T-helper 22 cell (primary cell): ENCODE results near the gene MXRA7.
"Not testable (repeated sequence)": the region's sequence is repeated elsewhere in the genome, so short reads cannot be mapped to it uniquely, and the experiment has no call there.

Experiments used
- DNase-seq: peaks from one replicate; pipeline ENCODE4 v3.0.0-alpha.2; 2020; ENCODE audit warnings: low read depth

Gene MXRA7

DNA sequence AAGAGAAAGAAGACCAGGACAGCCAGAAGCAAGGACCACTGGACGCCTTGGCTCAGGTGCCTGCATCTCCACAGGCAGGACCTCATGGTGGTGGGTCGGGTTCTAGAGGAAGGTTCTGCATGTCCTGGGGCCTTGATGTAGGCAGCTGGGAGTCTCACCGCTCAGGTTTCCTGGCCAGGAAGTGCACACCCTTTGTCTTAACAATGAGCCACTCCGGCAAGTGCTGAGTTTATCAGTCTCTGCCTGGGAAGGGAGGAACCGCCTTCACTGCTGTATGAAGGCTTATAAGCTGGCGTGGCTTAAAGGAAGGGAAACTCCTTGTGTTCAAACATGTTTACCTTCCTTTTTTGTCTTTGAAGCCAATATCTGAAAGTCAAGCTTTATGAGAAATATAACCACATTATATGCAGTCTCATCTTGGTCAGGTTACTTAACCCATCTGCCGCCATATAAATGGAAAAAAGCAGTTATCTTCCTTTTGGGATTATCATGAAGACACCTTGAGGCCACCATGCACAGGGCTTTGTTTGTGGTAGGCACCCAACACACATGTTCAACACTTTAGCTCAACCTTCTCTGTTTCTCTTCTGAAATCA lies 67.1 kb downstream of the MXRA7 start, which contains the start of gene ST6GALNAC1:
Gene ST6GALNAC1 (minus strand): TSS at position 205 of the 596 bp plus-strand sequence. CDS start 119 bp downstream, at position 86.
- peak; percentile 13 for DNase-seq

DNA sequence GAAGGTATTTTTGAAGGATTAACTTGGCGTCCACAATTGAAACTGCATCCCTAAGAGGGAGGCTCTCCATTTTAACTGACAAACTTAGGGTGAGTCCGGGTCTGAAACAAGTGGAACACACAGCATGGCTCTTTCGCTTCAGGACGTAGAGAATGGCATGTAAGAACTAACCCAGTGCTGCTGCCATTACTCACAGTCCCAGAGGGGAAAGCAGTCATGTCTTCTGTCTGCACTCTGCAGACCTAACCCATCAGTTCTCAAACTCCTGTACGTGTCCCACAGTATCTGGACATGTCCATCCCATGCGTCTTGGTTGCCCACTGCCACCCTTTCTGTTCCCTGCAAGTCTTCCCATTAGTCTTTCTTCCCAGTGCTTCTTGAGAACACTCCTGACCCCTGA lies 67.8 kb downstream of the MXRA7 start:
- no peak for DNase-seq

DNA sequence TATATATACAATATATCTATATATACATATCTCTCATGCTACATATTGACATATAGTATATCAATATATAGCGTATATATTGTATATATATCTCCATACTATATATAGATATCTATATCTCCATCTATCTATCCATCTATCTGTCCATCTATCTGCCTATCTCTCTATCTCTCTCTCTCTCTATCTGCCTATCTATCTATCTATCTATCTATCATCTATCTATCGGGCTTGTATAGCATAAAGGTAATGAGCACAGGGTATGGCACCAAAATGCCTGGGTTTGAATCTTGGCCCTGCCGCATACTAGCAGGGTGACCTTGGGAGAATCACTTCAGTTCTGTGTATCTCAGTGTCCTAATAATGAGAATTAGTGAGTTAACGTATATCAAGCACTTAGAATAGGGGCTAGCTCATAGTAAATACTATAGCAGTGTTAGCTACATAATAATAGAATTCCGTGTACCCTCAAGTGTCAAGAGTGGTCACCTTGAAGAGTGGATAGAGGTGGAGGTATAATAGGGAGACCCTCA lies 68.7 kb downstream of the MXRA7 start:
- DNase-seq, result no peak

DNA sequence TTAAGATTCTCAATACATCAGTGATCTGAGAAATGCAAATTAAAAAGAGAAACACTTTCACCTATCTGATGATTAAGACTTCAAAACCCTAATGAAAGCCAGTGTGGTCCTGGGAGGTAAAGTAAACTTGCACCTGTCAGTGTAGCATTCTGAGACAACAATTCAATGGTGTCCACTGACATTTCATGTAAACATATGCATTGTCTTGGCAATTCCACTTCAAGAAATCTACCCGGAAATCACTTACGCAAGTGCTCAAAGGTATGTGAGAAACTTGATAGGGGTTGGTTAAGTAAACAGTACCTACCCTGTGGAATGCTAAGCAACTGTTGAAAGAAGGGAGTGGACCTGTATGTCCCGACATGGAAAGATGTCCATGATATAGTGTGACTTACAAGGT lies 69.3 kb downstream of the MXRA7 start:
- DNase-seq, result no peak

DNA sequence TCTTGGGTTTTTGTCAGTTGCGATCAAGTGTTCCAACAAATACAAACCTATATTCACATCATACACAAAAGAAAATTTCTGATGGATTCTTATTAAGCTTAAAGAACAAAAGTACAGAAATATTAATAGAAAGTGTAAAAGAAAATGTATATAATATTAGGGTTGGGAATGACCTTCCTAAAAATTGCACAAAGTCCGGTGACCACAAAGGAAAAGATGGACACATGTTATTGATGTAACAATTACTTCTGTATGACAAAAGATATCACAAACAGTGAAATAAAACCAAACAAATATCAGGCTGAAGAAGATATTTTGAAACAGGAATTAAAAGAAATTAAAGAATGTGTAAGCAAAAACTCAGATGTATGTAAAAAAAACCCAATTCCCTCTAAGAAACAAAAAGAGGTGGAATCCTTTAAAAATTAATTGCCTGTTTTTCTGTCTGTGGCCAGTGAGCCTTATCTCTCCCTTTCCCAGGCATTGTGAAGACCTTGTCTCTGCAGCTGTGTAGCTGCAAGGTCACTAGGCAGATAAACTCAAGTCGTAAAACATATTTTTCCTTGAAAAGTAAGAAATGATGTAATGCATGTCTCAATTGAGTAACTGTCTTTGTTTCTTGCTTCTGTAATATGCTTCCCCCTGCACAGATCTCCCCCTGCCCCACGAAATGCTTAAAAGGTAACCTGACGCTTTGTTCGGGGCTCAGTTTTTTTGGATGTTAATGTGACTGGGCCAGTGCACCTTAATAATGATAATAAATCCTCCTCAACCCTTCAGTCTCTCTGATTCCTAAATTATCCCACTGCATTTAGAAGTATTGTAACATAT lies 70.0 kb downstream of the MXRA7 start:
- no peak for DNase-seq

DNA sequence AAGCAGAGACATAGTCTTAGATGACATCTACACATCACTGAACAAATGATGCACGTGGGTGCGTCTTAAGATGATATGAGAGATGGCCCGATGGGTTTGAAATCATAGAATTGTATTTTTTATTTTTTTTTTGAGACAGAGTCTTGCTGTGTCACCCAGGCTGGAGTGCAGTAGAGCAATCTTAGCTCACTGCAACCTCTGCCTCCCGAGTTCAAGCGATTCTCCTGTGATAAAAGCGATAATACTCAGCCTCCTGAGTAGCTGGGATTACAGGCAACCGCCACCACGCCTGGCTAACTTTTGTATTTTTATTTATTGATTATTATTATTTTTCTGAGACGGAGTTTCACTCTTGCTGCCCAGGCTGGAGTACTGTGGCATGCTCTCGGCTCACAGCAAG lies 72.5 kb downstream of the MXRA7 start:
- no peak for DNase-seq

DNA sequence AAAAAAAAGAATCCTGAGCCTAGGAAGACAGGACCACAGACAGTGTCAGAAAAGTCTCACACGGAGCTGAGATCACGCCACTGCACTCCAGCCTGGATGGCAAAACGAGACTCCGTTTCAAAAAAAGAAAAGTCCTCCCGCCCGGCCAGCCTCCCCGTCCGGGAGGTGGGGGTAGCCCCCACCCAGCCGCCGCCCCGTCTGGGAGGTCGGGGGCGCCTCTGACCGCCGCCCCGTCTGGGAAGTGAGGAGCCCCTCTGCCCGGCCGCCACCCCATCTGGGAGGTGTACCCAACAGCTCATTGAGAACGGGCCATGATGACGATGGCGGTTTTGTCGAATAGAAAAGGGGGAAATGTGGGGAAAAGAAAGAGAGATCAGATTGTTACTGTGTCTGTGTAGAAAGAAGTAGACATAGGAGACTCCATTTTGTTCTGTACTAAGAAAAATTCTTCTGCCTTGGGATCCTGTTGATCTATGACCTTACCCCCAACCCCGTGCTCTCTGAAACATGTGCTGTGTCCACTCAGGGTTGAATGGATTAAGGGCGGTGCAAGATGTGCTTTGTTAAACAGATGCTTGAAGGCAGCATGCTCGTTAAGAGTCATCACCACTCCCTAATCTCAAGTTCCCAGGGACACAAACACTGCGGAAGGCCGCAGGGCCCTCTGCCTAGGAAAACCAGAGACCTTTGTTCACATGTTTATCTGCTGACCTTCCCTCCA lies 74.1 kb downstream of the MXRA7 start:
- DNase-seq, result not testable (repeated sequence)

DNA sequence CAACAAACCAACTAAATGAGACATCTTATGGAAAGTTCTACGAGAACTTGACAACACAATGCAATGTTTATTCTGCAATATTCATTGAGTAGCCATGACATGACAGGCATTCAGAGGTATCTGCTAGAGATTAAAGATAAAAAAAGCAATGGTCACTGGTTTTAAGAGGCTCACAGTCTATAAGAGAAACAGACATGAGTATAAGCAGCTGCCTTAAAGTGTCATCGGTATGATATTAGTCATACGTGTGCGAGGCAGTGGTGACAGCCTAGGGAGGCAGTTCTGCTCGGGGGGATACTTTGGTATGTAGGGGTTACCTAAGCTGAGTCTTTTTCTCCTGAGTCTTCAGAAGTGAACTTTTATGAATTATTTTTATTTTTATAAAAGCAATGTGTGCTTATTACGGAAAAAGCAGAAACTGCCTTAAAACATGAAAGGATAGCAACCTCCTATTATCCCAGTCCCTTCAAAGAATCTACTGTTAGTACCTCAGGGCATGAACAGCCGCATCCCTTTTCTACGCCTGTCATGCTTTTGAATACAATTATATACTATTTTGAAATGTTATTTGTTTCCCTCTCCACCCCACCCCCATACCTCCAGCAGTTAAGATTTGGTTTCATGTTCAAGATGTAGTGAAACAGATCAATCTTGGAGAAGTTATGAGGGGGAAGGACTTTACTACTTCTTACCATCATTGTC lies 75.0 kb downstream of the MXRA7 start:
- no peak for DNase-seq

DNA sequence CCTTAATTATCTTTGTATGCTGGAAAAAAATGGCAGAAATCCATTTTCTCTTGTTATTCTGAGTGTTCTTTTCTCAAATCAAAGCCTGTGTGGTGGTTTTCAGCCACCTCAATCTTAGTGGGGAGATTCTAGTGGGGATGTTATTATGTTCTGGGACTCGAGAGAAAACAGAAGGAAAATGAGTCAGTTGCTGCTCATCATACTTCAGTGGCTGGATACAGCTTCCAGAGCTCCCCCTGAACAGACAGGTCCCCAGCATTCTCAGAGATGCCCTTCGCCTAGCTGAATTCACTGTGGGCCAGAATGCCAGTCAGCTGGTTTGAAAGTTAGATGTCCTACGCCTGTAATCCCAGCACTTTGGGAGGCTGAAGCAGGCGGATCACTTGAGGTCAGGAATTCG lies 75.7 kb downstream of the MXRA7 start:
- DNase-seq, result no peak

DNA sequence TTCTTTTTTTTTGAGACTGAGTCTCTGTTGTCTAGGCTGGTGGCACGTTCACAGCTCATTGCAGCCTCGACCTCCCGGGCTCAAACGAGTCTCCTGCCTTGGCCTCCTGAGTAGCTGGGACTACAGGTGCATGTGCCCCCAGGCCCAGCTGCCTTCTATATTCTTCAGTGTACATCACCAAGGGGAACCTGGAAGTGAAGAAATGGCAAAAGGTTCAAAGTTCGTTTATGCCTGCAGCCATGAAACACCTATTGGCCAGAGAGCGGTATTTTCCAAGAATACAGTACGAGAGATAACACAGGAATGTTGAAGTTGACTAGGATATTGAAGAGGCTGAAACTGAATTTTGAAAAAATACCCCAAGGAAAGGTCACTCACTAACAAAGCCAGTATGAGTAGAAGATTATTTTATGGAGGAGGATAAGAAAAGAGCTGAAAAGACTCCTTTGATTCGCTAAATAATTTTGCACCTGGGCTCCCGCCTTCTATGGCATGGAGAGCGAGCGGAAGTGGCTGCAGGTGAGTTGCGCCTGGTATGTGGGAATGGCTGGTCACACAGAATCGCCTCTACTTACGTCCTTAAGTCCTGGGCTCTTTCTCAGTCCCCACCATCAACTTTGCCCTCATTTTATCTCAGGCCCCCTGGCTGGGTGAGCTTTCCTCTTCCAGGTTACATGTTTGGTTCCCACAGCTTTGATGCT lies 77.0 kb downstream of the MXRA7 start:
- DNase-seq, result no peak

DNA sequence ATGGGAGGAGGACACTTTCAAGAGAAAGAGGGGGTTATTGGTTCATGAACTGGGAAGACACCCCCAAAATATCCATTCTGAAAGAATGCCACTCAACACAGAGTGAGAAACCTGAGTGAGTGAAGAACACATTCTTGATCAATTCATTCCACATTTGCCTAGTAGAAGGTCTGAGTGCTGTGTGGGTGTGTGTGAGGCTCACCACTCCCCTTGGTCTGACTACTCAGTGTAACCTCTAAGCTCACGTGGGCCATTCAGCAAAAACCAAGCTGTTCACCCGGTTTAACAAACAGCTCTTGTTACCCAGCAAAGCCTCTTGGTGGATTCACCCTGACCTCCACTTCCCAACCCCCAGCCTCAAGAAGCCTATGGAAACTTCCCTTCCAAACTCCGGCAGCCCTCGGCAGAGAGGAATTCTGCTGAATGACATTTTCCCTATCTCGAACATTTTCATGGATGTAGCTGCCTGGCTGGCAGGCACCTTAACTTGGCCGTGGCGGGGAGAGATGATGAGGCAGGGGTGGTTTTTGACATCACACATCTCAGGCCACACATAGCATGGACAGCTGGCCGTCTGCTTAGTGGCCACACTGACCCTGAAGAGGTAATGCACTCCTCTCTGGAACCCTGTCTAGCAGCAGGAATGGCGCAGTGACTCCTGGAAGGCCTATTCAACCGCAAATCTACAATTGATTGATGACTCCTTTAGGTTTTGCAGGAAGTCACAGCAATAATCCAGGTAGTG lies 78.8 kb downstream of the MXRA7 start:
- DNase-seq, result no peak

DNA sequence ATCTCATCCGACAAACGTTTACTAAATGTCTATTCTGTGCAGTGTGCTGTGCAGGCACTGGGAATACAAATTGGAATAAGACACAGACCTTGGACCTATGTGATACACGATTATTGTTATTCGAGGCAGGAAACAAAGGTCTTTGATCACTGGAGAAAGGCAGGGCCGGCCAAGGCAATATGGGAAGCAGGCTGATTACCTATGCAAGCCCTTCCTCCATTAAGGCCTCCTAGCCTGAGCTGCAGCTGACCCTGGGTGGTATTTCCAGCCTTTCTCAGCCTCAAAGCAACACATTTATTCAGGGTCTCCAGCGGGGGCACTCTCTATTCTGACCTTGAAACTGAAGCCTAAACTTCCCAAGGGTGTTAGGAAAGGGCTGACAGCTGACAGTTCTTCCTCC lies 80.6 kb downstream of the MXRA7 start:
- DNase-seq, result no peak
